ENCODE data around the gene HRCT1.

GRCh38 chr9:35903049-35903448, 3.0 kb upstream of the HRCT1 start:
- peak; percentile 81 for TF ChIP-seq CTCF (IDR thresholded peaks at IDR 0.05; ENCODE audit: poor library complexity, severe bottlenecking)
- no peak for TF ChIP-seq TAF1 (IDR thresholded peaks at IDR 0.05; ENCODE audit: low read depth)
- TF ChIP-seq EP300 (conservative IDR thresholded peaks at IDR 0.05; ENCODE audit: poor library complexity, severe bottlenecking): no peak
- TF ChIP-seq REST (IDR thresholded peaks at IDR 0.05; ENCODE audit: borderline replicate concordance): no peak
- TF ChIP-seq EZH2 (IDR thresholded peaks at IDR 0.05; ENCODE audit: borderline replicate concordance, insufficient read depth, low read length, poor library complexity, severe bottlenecking): no peak
- no peak for TF ChIP-seq MXI1 (conservative IDR thresholded peaks at IDR 0.05; ENCODE audit: poor library complexity, severe bottlenecking)
- no peak for TF ChIP-seq POLR2AphosphoS5 (IDR thresholded peaks at IDR 0.05)
- peak; percentile 70 for TF ChIP-seq RAD21 (conservative IDR thresholded peaks at IDR 0.05)
